IPS-18c (cell line): ENCODE measurements around the gene DNAJA2.

Experiments used
- H3K4me3 ChIP-seq: 2 replicates; pipeline ENCODE4 v1.7.0; 2013; ENCODE audit warnings: low read depth, mild to moderate bottlenecking, low read length, moderate library complexity; ENCODE audit not compliant: insufficient read depth
- H3K9me3 ChIP-seq: one replicate; pipeline ENCODE4 v1.6.1; 2013; ENCODE audit warnings: mild to moderate bottlenecking, low read length, moderate library complexity; ENCODE audit not compliant: control insufficient read depth, insufficient read depth

The DNAJA2 gene

DNA sequence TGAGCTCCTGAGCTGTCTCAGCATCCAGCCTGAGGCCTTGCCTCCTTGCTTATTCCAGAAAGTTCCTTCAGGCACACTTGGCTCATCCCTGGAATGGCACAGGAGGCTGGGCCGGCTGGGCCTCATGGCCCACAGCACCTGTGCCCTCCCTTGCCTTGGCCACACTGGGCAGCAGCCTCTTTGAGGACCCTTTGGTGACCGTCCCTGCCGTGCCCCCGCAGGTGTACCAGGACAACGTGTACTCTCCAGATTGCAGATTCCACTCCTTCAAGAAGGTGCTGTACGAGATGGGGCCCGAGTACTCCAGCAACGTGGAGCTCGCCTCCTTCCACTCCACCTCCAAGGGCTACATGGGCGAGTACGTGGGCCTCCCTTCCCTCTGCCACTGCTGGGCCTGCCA lies 55.1 kb downstream of the DNAJA2 start:
- H3K9me3 ChIP-seq = no peaks in the 10 kb centered on the region

DNA sequence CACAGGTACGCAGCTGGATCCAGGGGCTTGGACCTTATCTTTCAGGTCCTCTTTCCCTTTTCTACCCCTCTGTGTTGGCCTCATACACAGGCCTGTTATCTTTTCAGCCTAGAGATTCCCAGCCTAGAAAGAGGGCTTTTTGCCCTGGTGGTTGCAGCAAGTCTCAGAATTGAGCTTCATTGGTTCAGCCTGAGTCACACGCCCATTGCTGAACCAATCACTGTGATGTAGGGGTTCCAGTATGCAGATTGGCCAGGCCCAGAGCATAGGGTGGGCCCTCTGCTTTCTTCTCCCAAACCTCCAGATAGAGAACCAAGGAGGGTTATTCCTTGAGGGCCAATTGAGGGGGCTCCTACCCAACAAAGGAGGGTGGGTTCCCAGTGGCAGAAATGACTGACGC lies 56.5 kb downstream of the DNAJA2 start:
- Histone ChIP-seq H3K9me3 (no peaks in the 10 kb centered on the region), H3K4me3 (no peak overlapping the region)

More for the DNA sequence above, 55.1 kb downstream of the DNAJA2 start:
- H3K4me3 ChIP-seq = no peak overlapping the region

DNA sequence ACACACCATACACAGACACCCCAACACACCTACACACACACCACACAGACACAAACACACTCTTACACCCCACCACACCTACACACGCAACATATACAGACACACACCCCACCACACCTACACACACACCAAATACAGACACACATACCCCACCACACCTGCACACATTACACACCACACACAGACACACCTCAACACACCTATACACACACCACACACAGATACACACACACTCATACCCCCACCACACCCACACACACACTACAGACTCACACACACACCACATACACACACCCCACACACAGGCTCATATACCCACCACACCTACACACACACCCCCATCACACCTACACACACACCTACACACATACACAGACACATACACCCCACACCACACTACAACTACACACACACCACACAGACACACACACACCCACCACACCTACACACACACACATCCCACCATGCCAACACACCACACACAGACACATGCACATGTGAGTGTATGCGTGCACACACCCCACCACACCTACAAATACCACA lies 57.9 kb downstream of the DNAJA2 start:
- no peak overlapping the region; the same call in 1 of the 2 replicates for H3K4me3 ChIP-seq
- H3K9me3 ChIP-seq = no peaks in the 10 kb centered on the region

DNA sequence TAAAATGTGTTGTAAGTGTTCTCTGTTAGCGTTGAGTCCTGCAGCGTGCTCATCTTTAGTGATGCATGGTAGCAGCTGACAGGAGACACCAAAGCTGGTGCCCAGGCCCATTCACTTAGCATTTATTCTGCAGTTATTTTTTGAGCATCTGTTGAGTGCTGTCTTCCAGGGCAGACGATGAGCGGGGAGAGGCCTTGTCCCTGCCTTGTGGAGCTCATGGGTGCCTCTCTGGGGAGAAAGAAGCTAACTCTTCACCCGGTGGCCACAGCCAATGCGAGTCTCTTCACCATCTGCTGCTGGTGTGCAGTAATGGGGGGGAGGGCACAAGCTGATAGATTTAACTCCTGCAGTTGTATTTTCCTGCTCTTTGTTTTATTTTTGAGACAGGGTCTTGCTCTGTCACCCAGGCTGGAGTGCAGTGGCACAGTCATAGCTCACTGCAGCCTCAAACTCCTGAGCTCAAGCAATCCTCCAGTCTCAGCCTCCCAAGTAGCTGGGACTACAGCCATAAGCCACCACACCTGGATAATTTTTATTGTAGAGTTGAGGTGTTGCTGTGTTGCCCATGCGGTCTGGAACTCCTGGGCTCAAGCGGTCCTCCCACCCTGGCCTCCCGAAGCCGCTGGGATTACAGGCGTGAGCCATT lies 58.8 kb downstream of the DNAJA2 start:
- no peak overlapping the region for H3K4me3 ChIP-seq
- H3K9me3 ChIP-seq = no peaks in the 10 kb centered on the region

DNA sequence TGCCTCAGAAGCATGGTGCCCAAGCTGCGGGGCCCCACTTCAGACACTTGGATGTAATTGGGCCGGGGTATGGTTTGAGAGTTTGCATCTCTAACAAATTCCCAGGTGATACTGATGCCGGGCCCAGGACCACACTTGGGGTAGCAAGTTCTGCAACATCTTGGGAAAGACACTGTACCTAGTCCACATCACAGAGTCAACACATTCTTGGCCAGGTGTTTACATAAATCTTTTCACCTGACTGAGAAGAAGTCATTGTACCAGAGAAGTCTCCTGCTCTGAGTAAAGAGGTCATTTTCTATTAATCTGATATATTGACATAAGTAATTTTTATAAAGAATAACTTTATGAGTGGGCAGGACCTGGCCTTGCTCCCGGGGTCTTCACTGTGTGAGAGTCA lies 61.8 kb downstream of the DNAJA2 start:
- Histone ChIP-seq H3K9me3 (no peaks in the 10 kb centered on the region), H3K4me3 (no peak overlapping the region)

DNA sequence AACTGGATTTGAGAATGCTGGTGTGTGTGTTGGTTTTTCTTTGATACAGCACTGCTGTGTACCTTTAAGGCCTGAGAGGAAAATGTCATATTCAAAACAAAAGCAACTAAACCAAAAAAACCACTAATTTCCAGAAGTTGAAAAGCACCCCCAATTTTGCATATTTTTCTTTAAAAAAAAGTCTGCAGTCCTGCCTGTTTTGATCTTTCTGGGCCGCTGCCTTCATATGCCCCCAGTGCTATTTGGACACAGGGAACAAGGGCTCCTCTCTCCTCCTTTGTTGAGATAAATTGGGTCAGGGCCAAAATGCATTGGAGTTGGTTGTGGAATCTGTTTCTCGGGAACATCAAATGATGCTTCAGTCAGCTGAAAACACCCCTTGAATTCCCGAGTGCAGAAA lies 62.4 kb downstream of the DNAJA2 start:
- H3K4me3 ChIP-seq = no peak overlapping the region
- H3K9me3 ChIP-seq = no peaks in the 10 kb centered on the region

DNA sequence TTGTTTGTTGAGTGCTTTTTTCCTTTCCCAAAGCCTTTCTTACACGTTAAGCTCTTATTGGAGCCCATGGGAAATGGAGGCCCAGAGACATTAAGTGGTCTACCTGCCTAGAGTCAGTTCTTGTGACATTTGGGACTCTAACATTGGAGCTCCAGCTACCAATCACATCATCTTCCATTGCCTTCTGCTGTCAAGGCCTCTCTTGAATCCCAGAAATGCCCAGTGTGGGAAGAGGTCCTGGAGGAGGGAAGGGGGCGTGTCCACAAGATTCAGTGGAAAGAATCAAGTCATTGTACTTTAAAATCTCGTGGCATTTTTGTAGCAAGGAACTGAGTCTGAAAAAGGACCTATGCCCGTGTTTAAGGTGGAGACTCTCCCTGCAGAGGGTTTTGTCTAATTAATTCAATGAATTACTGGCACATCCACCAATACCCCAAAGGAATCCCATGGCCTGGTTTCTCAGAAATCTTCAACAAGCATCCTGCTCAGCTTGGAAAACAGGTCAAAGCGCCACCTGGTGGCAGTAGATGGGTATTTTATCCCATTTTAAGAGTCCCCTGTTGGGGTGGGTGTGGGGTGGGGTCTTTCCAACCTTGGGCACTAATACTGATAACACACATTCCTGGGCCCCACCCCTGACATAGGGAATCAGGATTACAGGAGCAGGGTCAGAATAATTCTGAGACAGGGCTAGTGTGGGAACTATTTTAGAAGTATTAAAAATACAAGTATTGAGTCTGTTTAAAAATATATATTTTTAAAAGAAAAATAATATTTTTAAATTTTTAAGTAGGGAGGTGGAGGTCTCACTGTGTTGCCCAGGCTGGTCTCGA lies 64.7 kb downstream of the DNAJA2 start:
- no peak overlapping the region for H3K4me3 ChIP-seq
- H3K9me3 ChIP-seq = peaks cover 2% of the 10 kb centered on the region

DNA sequence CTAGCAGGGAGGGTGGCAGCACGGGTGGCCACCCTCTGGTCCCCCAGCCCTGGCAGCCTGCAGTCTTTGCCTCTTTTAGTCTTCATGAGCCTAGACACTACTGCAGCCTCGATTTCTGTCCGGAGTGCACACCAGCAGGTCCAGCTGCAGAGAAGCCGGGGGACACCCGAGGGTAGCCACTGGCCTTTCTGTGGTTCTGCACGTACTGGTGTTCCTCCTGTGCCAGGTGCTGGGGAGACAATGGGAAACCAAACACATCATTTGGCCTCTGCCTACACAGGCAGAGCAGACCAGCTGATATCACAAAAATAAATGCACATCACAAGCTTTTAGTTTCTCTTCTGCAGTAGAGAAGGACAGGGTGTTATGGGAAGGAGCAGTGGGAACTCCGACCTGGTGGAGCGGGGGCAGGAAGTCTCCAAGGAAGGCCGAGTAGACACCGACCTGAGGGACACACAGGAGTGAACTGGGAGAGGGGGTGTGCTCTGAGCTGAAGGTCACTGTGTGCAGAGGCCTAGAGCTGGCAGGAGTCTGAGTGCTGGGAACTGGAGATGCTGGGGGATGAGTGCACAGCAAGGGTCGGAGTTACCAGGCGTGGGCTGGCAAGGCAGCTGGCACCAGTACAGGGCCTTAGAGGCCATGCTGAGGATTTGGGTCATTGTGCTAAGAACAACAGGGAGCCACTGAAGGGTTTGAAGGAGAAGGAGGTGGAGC lies 66.3 kb downstream of the DNAJA2 start:
- no peak overlapping the region for H3K4me3 ChIP-seq
- H3K9me3 ChIP-seq = peaks cover 2% of the 10 kb centered on the region

DNA sequence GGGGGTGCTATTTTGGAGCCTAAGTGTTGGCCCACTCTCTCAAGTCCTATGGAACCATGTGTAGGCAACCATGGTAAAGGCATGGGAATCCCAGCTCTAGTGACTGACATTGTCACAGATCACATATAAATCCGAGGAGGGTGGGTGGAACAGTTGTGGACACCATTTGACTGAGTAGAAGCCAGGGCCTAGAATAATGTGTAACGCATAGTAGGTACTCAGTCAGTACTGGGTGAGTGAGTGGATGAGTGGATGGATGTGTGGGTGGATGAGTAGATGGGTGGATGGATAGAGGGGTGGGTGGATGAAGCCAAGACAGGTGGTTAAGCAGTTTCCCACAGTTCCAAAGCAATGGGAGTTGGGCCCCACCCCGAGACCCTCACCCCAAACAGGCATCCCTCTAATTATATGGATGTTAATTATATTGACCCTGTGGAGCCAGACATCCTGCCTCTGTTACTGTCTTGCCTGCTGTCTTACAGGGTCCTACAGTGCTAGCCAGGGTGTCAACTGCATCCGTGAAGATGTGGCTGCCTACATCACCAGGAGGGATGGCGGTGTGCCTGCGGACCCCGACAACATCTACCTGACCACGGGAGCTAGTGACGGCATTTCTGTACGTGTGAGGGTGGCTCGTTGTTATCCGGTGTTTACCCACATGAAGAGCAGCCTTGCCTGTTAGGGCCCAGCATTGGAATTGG lies 67.0 kb downstream of the DNAJA2 start:
- peaks cover 2% of the 10 kb centered on the region for H3K9me3 ChIP-seq
- no peak overlapping the region for H3K4me3 ChIP-seq
